Fibroblast of pulmonary artery (primary cell): ENCODE data around the gene STRBP.

ENCODE experiments used
- DNase-seq: peaks from one replicate; pipeline ENCODE4 v3.0.0-alpha.2; 2010; ENCODE audit warnings: low read depth
- H3K4me3 ChIP-seq: replicated peaks from 2 replicates; pipeline ENCODE4 v1.5.1; 2011; ENCODE audit warnings: low read depth, mild to moderate bottlenecking, control low read depth, low read length, moderate library complexity
- TF ChIP-seq, protein P1 (sequence below): IDR thresholded peaks from 2 replicates; pipeline ENCODE4 v1.5.1; 2011; ENCODE audit warnings: mild to moderate bottlenecking, control low read depth, low read length, inconsistent platforms; ENCODE audit errors: missing control alignments

The STRBP gene

DNA sequence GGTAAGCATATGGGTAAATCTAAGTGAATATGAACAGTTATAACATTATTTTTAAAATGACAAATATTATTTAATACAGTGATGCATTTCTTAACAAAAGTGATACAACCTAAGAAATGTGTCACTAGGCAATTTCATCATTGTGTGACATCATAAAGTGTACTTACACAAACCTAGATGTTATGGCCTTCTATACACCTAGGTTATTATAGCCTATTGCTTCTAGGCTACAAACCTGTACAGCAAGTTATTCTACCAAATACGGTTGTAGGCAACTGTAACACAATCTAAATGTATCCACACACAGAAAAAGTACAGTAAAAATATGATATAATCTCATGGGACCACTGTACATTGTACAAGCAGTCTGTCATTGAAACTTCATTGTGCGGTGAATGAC, 48.3 kb downstream of the STRBP start:
- TF ChIP-seq, protein P1, sequence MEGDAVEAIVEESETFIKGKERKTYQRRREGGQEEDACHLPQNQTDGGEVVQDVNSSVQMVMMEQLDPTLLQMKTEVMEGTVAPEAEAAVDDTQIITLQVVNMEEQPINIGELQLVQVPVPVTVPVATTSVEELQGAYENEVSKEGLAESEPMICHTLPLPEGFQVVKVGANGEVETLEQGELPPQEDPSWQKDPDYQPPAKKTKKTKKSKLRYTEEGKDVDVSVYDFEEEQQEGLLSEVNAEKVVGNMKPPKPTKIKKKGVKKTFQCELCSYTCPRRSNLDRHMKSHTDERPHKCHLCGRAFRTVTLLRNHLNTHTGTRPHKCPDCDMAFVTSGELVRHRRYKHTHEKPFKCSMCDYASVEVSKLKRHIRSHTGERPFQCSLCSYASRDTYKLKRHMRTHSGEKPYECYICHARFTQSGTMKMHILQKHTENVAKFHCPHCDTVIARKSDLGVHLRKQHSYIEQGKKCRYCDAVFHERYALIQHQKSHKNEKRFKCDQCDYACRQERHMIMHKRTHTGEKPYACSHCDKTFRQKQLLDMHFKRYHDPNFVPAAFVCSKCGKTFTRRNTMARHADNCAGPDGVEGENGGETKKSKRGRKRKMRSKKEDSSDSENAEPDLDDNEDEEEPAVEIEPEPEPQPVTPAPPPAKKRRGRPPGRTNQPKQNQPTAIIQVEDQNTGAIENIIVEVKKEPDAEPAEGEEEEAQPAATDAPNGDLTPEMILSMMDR: no peak
- DNase-seq: no peak
- no peak overlapping the region for H3K4me3 ChIP-seq

DNA sequence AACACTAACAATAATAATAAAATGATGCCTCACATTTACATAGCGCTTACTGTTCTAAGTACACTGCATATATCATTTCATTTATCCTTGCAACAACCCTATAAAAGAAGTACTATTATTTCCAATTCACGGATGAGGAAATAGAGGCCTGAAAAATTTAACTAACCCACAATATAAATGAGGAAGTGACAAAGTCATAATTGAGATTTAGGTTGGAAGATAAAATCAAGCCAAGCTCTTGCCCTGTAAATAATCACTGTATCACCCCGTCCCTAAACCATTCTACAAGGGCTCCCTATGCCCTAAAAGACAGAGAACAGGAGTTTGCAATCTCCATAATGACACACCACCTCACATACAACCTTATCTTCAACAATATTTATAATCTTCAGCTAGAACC, 49.6 kb downstream of the STRBP start:
- no peak overlapping the region for H3K4me3 ChIP-seq
- TF ChIP-seq, protein P1: no peak

DNA sequence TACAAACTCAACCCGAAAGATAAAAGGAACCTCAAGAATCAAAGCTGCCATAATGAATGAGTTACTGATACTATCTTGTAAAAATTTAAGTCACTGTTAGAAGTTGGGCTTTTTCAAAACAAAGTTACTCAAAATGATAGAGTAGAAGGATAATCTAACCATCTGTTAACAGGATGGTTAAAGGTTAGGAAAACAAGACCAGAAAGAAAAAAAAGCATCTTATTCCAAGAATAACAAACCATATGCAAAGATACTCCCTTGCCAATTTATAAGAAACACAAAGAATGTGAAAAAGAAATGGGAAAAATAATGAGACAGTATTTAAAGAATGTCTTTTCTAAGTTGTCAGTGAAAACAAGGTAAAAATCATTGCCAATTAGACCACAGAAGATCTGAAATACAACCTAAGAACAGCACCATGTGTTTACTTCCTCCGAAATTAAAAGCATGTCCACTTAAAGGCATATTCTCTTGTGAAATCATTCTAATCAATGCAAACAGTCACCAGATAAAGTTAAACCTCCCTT, 51.2 kb downstream of the STRBP start:
- peak; percentile 8 for DNase-seq
- TF ChIP-seq, protein P1: no peak
- no peak overlapping the region for H3K4me3 ChIP-seq

More for the DNA sequence above, 49.6 kb downstream of the STRBP start:
- no peak for DNase-seq

DNA sequence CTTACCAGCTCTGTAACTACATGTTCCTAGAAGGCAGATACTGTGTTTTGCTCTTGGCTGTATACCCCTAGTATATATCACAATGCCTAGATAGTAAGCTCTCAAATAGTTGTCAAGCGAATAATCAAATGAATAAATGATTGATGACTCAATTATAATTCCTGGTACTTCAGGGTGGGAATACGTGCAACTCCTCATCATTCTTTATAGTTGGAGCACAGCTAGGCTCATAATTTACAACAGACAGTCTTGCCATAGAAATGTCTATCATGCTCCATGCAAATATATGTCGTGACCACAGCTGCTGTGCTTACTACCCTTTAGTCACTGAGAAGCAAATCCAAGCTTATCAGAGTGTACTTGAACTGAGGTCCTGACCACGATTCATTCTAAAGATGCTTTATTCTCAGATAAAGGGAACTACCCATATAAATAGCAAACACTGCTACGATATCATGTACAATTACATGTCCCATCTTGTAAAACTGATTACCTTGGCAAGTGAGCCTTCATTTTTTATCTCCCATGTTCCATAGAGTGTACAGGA, 52.1 kb downstream of the STRBP start:
- TF ChIP-seq, protein P1: no peak
- DNase-seq: no peak

DNA sequence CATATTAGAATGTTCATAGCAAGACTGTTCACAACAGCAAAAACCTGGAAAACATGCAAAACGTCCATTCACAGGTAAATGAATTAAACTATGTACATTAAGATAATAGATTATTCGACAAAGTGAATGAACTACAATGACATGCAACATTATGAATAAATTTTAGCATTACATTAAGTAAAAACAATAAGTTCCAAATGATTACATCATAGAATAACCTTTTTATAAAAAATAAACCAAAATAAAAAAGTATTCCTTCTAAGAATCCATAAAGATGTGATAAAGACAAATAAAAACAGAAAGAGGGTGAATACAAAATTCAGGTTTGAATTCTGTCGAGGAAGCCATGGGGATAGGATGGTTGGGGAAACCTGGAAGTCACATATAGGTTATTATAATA, 57.3 kb downstream of the STRBP start:
- no peak for DNase-seq
- TF ChIP-seq, protein P1: no peak
- H3K4me3 ChIP-seq: no peak overlapping the region

More for the DNA sequence above, 52.1 kb downstream of the STRBP start:
- no peak overlapping the region for H3K4me3 ChIP-seq

DNA sequence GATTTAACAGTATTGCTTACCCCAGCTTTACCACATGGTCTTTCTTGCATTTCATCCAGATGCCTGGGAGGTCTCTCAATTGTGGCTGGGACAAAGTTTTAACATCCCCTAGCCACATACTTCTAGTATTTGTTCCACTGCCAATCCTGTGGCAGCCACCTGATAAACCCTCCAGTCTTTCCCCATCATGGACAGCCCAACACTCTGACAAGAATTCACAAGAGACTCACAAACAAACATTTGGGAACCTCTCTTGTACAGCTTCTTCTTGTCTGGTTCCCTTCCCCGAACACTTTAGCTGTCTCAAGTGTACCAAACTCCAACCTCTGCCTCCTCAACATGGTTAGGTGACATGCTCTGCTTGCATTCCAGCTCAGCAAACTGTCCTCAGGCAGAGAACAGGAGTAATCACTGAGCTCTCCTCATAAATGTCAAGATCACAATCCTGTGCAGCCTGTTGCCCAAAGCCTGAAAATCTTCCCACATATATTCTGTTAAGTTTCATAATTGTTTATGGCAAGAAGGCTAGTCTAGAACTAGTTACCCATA, 59.7 kb downstream of the STRBP start:
- H3K4me3 ChIP-seq: no peak overlapping the region
- DNase-seq: no peak
- TF ChIP-seq, protein P1: no peak

DNA sequence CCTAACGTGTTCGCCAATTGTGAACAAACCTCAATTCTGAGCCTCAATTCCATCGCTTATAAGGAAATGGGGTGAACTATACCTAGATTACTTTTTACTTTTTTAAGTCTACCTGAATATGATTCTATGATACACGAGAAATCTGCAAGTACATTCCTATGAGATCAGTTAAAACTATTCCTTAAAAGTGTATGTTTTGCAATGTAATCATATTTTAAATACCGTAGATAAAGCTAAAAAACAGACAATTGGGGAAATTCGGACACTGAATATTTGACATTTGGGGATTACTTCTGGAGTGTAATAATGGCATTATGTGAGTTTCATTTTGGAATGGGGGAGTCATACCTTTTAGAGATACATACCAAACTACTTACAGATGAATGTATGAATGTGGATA, 62.3 kb downstream of the STRBP start:
- no peak overlapping the region for H3K4me3 ChIP-seq
- DNase-seq: no peak
- TF ChIP-seq, protein P1: no peak
